ENCODE results near the gene ZP3.
"Not testable (repeated sequence)": the region's sequence is repeated elsewhere in the genome, so short reads cannot be mapped to it uniquely, and the experiment has no call there.

Gene ZP3

GRCh38 chr7:76424413-76425111, at the start of gene ZP3:
Gene ZP3 (plus strand): TSS chr7:76424950. CDS start chr7:76424965, 15 bp downstream.
- no peak for DNase-seq (ENCODE audit: low read depth in 2 of 2)

GRCh38 chr7:76375251-76375650, 49.5 kb upstream of the ZP3 start:
- no peak for DNase-seq (ENCODE audit: low read depth in 2 of 2)

- no peak for DNase-seq (ENCODE audit: low read depth in 2 of 2)
These were observed 47.4 kb upstream of the ZP3 start for GRCh38 chr7:76377186-76377918.

GRCh38 chr7:76380623-76380966, 44.2 kb upstream of the ZP3 start:
- DNase-seq (ENCODE audit: low read depth in 2 of 2) = no peak

- no peak for DNase-seq (ENCODE audit: low read depth in 2 of 2)
These were observed 42.9 kb upstream of the ZP3 start for GRCh38 chr7:76381814-76382213.

- DNase-seq (ENCODE audit: low read depth in 2 of 2) = no peak
These were observed 41.4 kb upstream of the ZP3 start for GRCh38 chr7:76383089-76383944.

GRCh38 chr7:76386691-76387260, 38.0 kb upstream of the ZP3 start:
- DNase-seq (ENCODE audit: low read depth in 2 of 2) = no peak

- DNase-seq (ENCODE audit: low read depth in 2 of 2) = not testable (repeated sequence)
These were observed 37.0 kb upstream of the ZP3 start for GRCh38 chr7:76387789-76388188.

- no peak for DNase-seq (ENCODE audit: low read depth in 2 of 2)
These were observed 34.7 kb upstream of the ZP3 start for GRCh38 chr7:76390092-76390491.

- no peak for DNase-seq (ENCODE audit: low read depth in 2 of 2)
These were observed 32.1 kb upstream of the ZP3 start for GRCh38 chr7:76392531-76393115.

GRCh38 chr7:76393116-76394031, 31.4 kb upstream of the ZP3 start:
- DNase-seq (ENCODE audit: low read depth in 2 of 2) = peak; percentile 77 to 82

- DNase-seq (ENCODE audit: low read depth in 2 of 2) = no peak
These were observed 29.8 kb upstream of the ZP3 start for GRCh38 chr7:76394957-76395356.

- not testable (repeated sequence) for DNase-seq (ENCODE audit: low read depth in 2 of 2)
These were observed 29.2 kb upstream of the ZP3 start for GRCh38 chr7:76395605-76395964.

GRCh38 chr7:76395965-76396726, 28.6 kb upstream of the ZP3 start:
- no peak for DNase-seq (ENCODE audit: low read depth in 2 of 2)

- no peak for DNase-seq (ENCODE audit: low read depth in 2 of 2)
These were observed 27.9 kb upstream of the ZP3 start for GRCh38 chr7:76396864-76397263.

GRCh38 chr7:76397409-76398183, 27.2 kb upstream of the ZP3 start:
- DNase-seq (ENCODE audit: low read depth in 2 of 2) = peak; percentile 63 to 66

GRCh38 chr7:76400248-76400647, 24.5 kb upstream of the ZP3 start:
- DNase-seq (ENCODE audit: low read depth in 2 of 2) = no peak

GRCh38 chr7:76403097-76403496, 21.7 kb upstream of the ZP3 start:
- DNase-seq (ENCODE audit: low read depth in 2 of 2) = not testable (repeated sequence)
